ENCODE results near the gene SERPINE3.

DNA sequence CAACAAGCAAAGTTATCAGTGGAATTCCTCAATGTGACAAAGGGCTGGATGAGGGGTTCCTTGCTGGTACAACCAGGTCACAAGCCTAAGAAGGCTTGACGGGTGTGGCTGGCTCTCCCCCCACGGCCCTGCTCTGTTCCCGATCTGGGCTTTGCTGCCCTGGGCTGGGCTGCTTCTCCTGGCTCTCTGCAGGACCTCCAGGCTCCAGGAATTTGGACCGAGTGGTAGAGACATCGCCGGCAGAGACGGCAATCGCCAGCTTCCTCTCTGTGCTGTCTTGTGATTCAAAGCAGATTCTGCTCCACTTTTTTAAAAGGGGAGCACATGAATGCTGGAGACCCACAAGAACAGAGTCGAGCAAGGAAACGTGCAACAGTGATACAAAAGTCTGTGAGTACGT lies at the start of gene SERPINE3:
- no peak for TF ChIP-seq POLR2A (IDR thresholded peaks at IDR 0.05; ENCODE audit: low read depth, low read length)
- no peak for TF ChIP-seq TAF1 (IDR thresholded peaks at IDR 0.05; ENCODE audit: borderline replicate concordance, low read depth, low read length)

All from GM12892 (cell line).